HG03280 (cell line): ENCODE data around the gene ACYP2.
"Not testable (repeated sequence)": the region's sequence is repeated elsewhere in the genome, so short reads cannot be mapped to it uniquely, and the experiment has no call there.

Experiments used
- ATAC-seq: cut with Tn5 transposase; IDR thresholded peaks from one replicate; pipeline ENCODE4 v1.9.1; 2021; ENCODE audit warnings: mild to moderate bottlenecking, moderate library complexity; ENCODE audit not compliant: unreplicated experiment

ACYP2 gene

GRCh38 chr2:54313147-54313546 lies 197.7 kb downstream of the ACYP2 start:
- no peak for ATAC-seq

GRCh38 chr2:54317973-54318372 lies 202.6 kb downstream of the ACYP2 start:
- ATAC-seq, result no peak

- no peak for ATAC-seq
Measured at GRCh38 chr2:54318821-54319220, 203.4 kb downstream of the ACYP2 start.

- no peak for ATAC-seq
Measured at GRCh38 chr2:54321047-54321446, 205.6 kb downstream of the ACYP2 start.

GRCh38 chr2:54324517-54324916 lies 209.1 kb downstream of the ACYP2 start:
- not testable (repeated sequence) for ATAC-seq

GRCh38 chr2:54325148-54325547 lies 209.7 kb downstream of the ACYP2 start:
- no peak for ATAC-seq

- no peak for ATAC-seq
Measured at GRCh38 chr2:54329482-54330161, 214.2 kb downstream of the ACYP2 start.

GRCh38 chr2:54330162-54330925 lies 214.9 kb downstream of the ACYP2 start:
- ATAC-seq, result peak; percentile 97

- ATAC-seq, result peak; percentile 20
Measured at GRCh38 chr2:54330926-54331835, 215.8 kb downstream of the ACYP2 start.

- ATAC-seq, result no peak
Measured at GRCh38 chr2:54332386-54332785, 217.0 kb downstream of the ACYP2 start.

- no peak for ATAC-seq
Measured at GRCh38 chr2:54336136-54336976, 220.9 kb downstream of the ACYP2 start.

GRCh38 chr2:54336977-54337255 lies 221.5 kb downstream of the ACYP2 start:
- no peak for ATAC-seq

GRCh38 chr2:54341656-54342055 lies 226.2 kb downstream of the ACYP2 start:
- no peak for ATAC-seq

GRCh38 chr2:54342603-54343002 lies 227.2 kb downstream of the ACYP2 start:
- ATAC-seq, result no peak

GRCh38 chr2:54347622-54348021 lies 232.2 kb downstream of the ACYP2 start:
- no peak for ATAC-seq

- ATAC-seq, result no peak
Measured at GRCh38 chr2:54348646-54349045, 233.2 kb downstream of the ACYP2 start.

- ATAC-seq, result no peak
Measured at GRCh38 chr2:54350426-54350825, 235.0 kb downstream of the ACYP2 start.

- no peak for ATAC-seq
Measured at GRCh38 chr2:54353216-54353615, 237.8 kb downstream of the ACYP2 start.
